ENCODE data around the gene NLGN1. TPM values are rescaled to one million over a fixed set of nuclear protein-coding genes. Genes with fewer than 3 reads are reported as not detected.

NLGN1 gene
- total RNA-seq, 1 donor = 6.1 TPM

GRCh38 chr3:173826901-173827609 lies 429.5 kb downstream of the NLGN1 start:
- no peak for TF ChIP-seq CTCF (IDR thresholded peaks at IDR 0.05; ENCODE audit: insufficient read depth, low read length)
- peak; percentile 39 for DNase-seq (ENCODE audit: low read depth)
- no peak overlapping the region for H3K4me3 ChIP-seq (ENCODE audit: low read depth, low read length)

GRCh38 chr3:173838644-173839043 lies 441.1 kb downstream of the NLGN1 start:
- no peak for TF ChIP-seq CTCF (IDR thresholded peaks at IDR 0.05; ENCODE audit: insufficient read depth, low read length)
- no peak for DNase-seq (ENCODE audit: low read depth)
- no peak overlapping the region for H3K4me3 ChIP-seq (ENCODE audit: low read depth, low read length)

- H3K4me3 ChIP-seq (ENCODE audit: low read depth, low read length) = no peak overlapping the region
- no peak for DNase-seq (ENCODE audit: low read depth)
- TF ChIP-seq CTCF (IDR thresholded peaks at IDR 0.05; ENCODE audit: insufficient read depth, low read length) = no peak
Observed at GRCh38 chr3:173839859-173840258, 442.3 kb downstream of the NLGN1 start.

GRCh38 chr3:173841334-173841733 lies 443.8 kb downstream of the NLGN1 start:
- H3K4me3 ChIP-seq (ENCODE audit: low read depth, low read length) = no peak overlapping the region
- DNase-seq (ENCODE audit: low read depth) = no peak
- no peak for TF ChIP-seq CTCF (IDR thresholded peaks at IDR 0.05; ENCODE audit: insufficient read depth, low read length)

- no peak overlapping the region for H3K4me3 ChIP-seq (ENCODE audit: low read depth, low read length)
- no peak for TF ChIP-seq CTCF (IDR thresholded peaks at IDR 0.05; ENCODE audit: insufficient read depth, low read length)
- DNase-seq (ENCODE audit: low read depth) = no peak
Observed at GRCh38 chr3:173843060-173843459, 445.5 kb downstream of the NLGN1 start.

GRCh38 chr3:173846584-173846983 lies 449.0 kb downstream of the NLGN1 start:
- H3K4me3 ChIP-seq (ENCODE audit: low read depth, low read length) = no peak overlapping the region
- no peak for DNase-seq (ENCODE audit: low read depth)
- TF ChIP-seq CTCF (IDR thresholded peaks at IDR 0.05; ENCODE audit: insufficient read depth, low read length) = no peak

- H3K4me3 ChIP-seq (ENCODE audit: low read depth, low read length) = no peak overlapping the region
- TF ChIP-seq CTCF (IDR thresholded peaks at IDR 0.05; ENCODE audit: insufficient read depth, low read length) = no peak
- no peak for DNase-seq (ENCODE audit: low read depth)
Observed at GRCh38 chr3:173849489-173849888, 451.9 kb downstream of the NLGN1 start.
